GM12878 (cell line): ENCODE measurements around the gene OTUD5. TPM values are rescaled to one million over a fixed set of nuclear protein-coding genes. Genes with fewer than 3 reads are reported as not detected.

Source experiments
- ATAC-seq: fragments of 200-7000 bp; cut with Tn5 transposase; 3 replicates; pipeline ENCODE4 v1.9.1; 2020; ENCODE audit warnings: mild to moderate bottlenecking, moderate library complexity
- BruUV-seq: library from RNA; stranded (reverse); fragments of 400-500 nt; replicated peaks from 2 replicates; lab custom pipeline; 2021; lab: Mats Ljungman, UMichigan
- CTCF ChIA-PET: fragments of 300-600 bp; sonication (Branson Sonifier 250); formaldehyde crosslinking; extraction: SDS; loops from one replicate; lab custom pipeline; 2021; ENCODE audit warnings: inconsistent platforms; lab: Yijun Ruan, JAX
- POLR2A ChIA-PET: fragments of 350-600 bp; formaldehyde crosslinking; extraction: SDS; loops from one replicate; lab custom pipeline; 2021; ENCODE audit warnings: inconsistent platforms; lab: Charles Lee
- RAD21 ChIA-PET: fragments of 300-600 bp; sonication (Branson Sonifier 250); formaldehyde crosslinking; loops from one replicate; lab custom pipeline; 2023; ENCODE audit warnings: antibody characterized with exemption; ENCODE audit not compliant: unreplicated experiment; lab: Charles Lee
- SMC1A ChIA-PET: fragments of 300-600 bp; sonication (Branson Sonifier 250); formaldehyde crosslinking; loops from one replicate; lab custom pipeline; 2023; ENCODE audit not compliant: unreplicated experiment, uncharacterized antibody; lab: Charles Lee
- DNase-seq: peaks from one replicate; pipeline ENCODE4 v3.0.0-alpha.2; 2011; ENCODE audit warnings: low read depth, low spot score
- FAIRE-seq: peaks from 3 replicates; lab custom pipeline; 2011; peaks lifted over from hg19 to GRCh38; lab: Jason Lieb, UNC
- H2AFZ ChIP-seq: 2 replicates; pipeline ENCODE4 v1.6.0; 2011; ENCODE audit warnings: low read depth, low read length, control low read depth; ENCODE audit not compliant: control insufficient read depth
- H3K27ac ChIP-seq: 2 replicates; pipeline ENCODE4 v1.5.1; 2011; ENCODE audit warnings: control low read depth; ENCODE audit not compliant: control insufficient read depth, insufficient read depth
- H3K27me3 ChIP-seq, 2 experiments: replicated peaks in 1 of 2; 2 replicates each; pipeline versions ENCODE4 v1.6.0 to v1.6.1; 2011; ENCODE audit warnings: low read length in 1 of 2; ENCODE audit not compliant: control insufficient read depth in 2 of 2, insufficient read depth in 2 of 2
- H3K36me3 ChIP-seq, 2 experiments: 2 replicates each; pipeline ENCODE4 v1.5.1; 2011; ENCODE audit warnings: low read length in 1 of 2; ENCODE audit not compliant: control insufficient read depth in 2 of 2, insufficient read depth in 2 of 2
- H3K4me1 ChIP-seq: 2 replicates; pipeline ENCODE4 v1.6.1; 2011; ENCODE audit warnings: mild to moderate bottlenecking, low read length, moderate library complexity, mixed read lengths; ENCODE audit not compliant: control insufficient read depth, insufficient read depth
- H3K4me2 ChIP-seq: 2 replicates; pipeline ENCODE4 v1.6.0; 2011; ENCODE audit warnings: control low read depth; ENCODE audit not compliant: control insufficient read depth, insufficient read depth
- H3K4me3 ChIP-seq: fragments of 200-600 bp; sonication (generic); 2 replicates; pipeline ENCODE4 v1.5.1; 2016
- H3K79me2 ChIP-seq: 2 replicates; pipeline ENCODE4 v1.6.0; 2011; ENCODE audit warnings: low read length; ENCODE audit not compliant: control insufficient read depth, insufficient read depth
- H3K9ac ChIP-seq: 2 replicates; pipeline ENCODE4 v1.8.0; 2011; ENCODE audit warnings: low read length, control low read depth, mixed read lengths; ENCODE audit not compliant: control insufficient read depth, insufficient read depth
- H3K9me3 ChIP-seq: replicated peaks from 3 replicates; pipeline ENCODE4 v1.5.1; 2011; ENCODE audit warnings: mild to moderate bottlenecking, low read length; ENCODE audit not compliant: control insufficient read depth, insufficient read depth
- H4K20me1 ChIP-seq: 2 replicates; pipeline ENCODE4 v1.6.0; 2011; ENCODE audit not compliant: control insufficient read depth, insufficient read depth
- ASH2L ChIP-seq: fragments of 300-600, 200-600 bp; sonication (generic); IDR thresholded peaks from 2 replicates; pipeline ENCODE4 v1.6.1; 2017; ENCODE audit warnings: low read depth, mild to moderate bottlenecking, borderline replicate concordance
- ATF3 ChIP-seq: IDR thresholded peaks from 2 replicates; pipeline ENCODE4 v1.6.1; 2011; ENCODE audit warnings: low read depth, mild to moderate bottlenecking, low read length, moderate library complexity, borderline replicate concordance; ENCODE audit errors: extremely low read depth
- HDGF ChIP-seq: fragments of 450-650 bp; IDR thresholded peaks from 2 replicates; pipeline ENCODE4 v1.6.1; 2016; ENCODE audit warnings: antibody characterized with exemption
- PML ChIP-seq: IDR thresholded peaks from 2 replicates; pipeline ENCODE4 v1.6.1; 2012; ENCODE audit warnings: low read length, inconsistent platforms
- TCF3 ChIP-seq: IDR thresholded peaks from 2 replicates; pipeline ENCODE4 v1.6.1; 2012; ENCODE audit warnings: low read depth, mild to moderate bottlenecking, low read length, borderline replicate concordance; ENCODE audit not compliant: insufficient read depth
- WRNIP1 ChIP-seq: IDR thresholded peaks from 2 replicates; pipeline ENCODE4 v1.6.1; 2011; ENCODE audit warnings: low read depth, low read length, improper control_type of control experiment, borderline replicate concordance
- ZBED1 ChIP-seq: IDR thresholded peaks from 2 replicates; pipeline ENCODE4 v1.6.1; 2016; ENCODE audit warnings: borderline replicate concordance
- ZBTB11 ChIP-seq: fragments of 450-650 bp; formaldehyde crosslinking; IDR thresholded peaks from 2 replicates; pipeline ENCODE4 v1.5.0; 2022; ENCODE audit warnings: mild to moderate bottlenecking, missing genetic modification characterization
- ZZZ3 ChIP-seq: IDR thresholded peaks from 2 replicates; pipeline ENCODE4 v1.6.1; 2011; ENCODE audit warnings: low read depth; ENCODE audit not compliant: control insufficient read depth, insufficient read length
- WGBS: methylation state at CpG from one replicate; pipeline ENCODE4 v1.1.6; 2016; ENCODE audit warnings: low lambda C conversion rate; ENCODE audit not compliant: insufficient replicate concordance, insufficient coverage; ENCODE audit errors: missing lambda C conversion rate; 5-methylcytosine and 5-hydroxymethylcytosine counted together
- in situ Hi-C: fragments of 300-500 bp; cut with MboI; formaldehyde crosslinking; loops from 9 replicates; pipeline ENCODE4 v1.14.3; 2018; ENCODE audit warnings: mixed read lengths
- intact Hi-C: fragments of 100-400 bp; cut with micrococcal nuclease; formaldehyde crosslinking; loops from one replicate; pipeline ENCODE4 v1.14.2; 2022; ENCODE audit not compliant: unreplicated experiment
- polyA plus RNA-seq, 11 experiments: library from polyadenylated mRNA; depleted of rRNA in 4 of 11; unstranded in 6 of 11; stranded (reverse) in 5 of 11; fragments of >200 nt; fragmentation: Nextera tagmentation in 4 of 11; fragmentation: Illumina TruSeq in 1 of 11; extraction: Ambion mirVana in 4 of 11; extraction: Trizol in 1 of 11; gene quantifications; 1 replicate in 1 of 11; 2 replicates in 10 of 11; pipeline versions ENCODE4 v1.2.1 to v1.2.3, GENCODE V29; 2011 to 2016; ENCODE audit warnings: inconsistent platforms in 2 of 11, missing spikeins in 2 of 11, low read depth in 1 of 11
- total RNA-seq, 4 experiments: library from RNA; depleted of rRNA in 3 of 4; stranded (reverse); fragments of >200 nt in 3 of 4; fragmentation: Illumina TruSeq in 1 of 4; extraction: Trizol in 1 of 4; gene quantifications; 2 replicates each; pipeline versions ENCODE4 v1.2.1 to v1.2.3, GENCODE V29; 2013 to 2021

The OTUD5 gene
- total and polyA plus RNA-seq, 10 of the 15 experiments (the other 5 are each of a cell fraction or from before 2014, with no cell fraction given), result 2.0 to 50.3 (median 22.7) TPM

- ChIA-PET RAD21 (no interaction called here), SMC1A (no interaction called here), POLR2A (no interaction called here), CTCF (no interaction called here)
- 42% methylated on average over 15 of the region's 15 CpGs for WGBS
- no peaks in the 10 kb centered on the region for H3K79me2 ChIP-seq
- FAIRE-seq (no peak), ATAC-seq (no peak), DNase-seq (no peak)
- H3K27me3 ChIP-seq, result no peaks in the 10 kb centered on the region
- no peaks in the 10 kb centered on the region; a peak in 1 of 4 replicates for H3K36me3 ChIP-seq
- no peak overlapping the region for H3K4me2 ChIP-seq
- no peak overlapping the region for H3K4me3 ChIP-seq
- in situ Hi-C loops (loop anchor here (5.0 kb wide), 1 partner anchor 75 kb away; the partner anchor contains the start of gene TFE3), intact Hi-C loops (no loop called here)
- H3K9ac ChIP-seq, result no peak overlapping the region
- H3K9me3 ChIP-seq, result no peaks in the 10 kb centered on the region; the same call in 2 of the 3 replicates
- H2AFZ ChIP-seq, result no peak overlapping the region
- no peak overlapping the region for H3K27ac ChIP-seq
- TF ChIP-seq ZZZ3, result no peak
- no peak for TF ChIP-seq HDGF
- no peak for TF ChIP-seq PML
- no peak for TF ChIP-seq ZBED1
- no peak for TF ChIP-seq TCF3
- TF ChIP-seq ZBTB11 (CRISPR knock-in tag), result no peak
- TF ChIP-seq ATF3, result no peak
- TF ChIP-seq WRNIP1, result no peak
- no peak for TF ChIP-seq ASH2L
- peaks cover 6% of the 10 kb centered on the region for H3K4me1 ChIP-seq
- no TSS peak for BruUV-seq
- no peaks in the 10 kb centered on the region for H4K20me1 ChIP-seq
These were observed 9.6 kb upstream of the OTUD5 start for GRCh38 chrX:48966796-48967579.
